ENCODE data around the gene GMPPA. TPM values are rescaled to one million over a fixed set of nuclear protein-coding genes. Genes with fewer than 3 reads are reported as not detected.

GMPPA gene
- total and polyA plus RNA-seq, 4 donors: 20.2 to 59.4 (median 43.4) TPM

DNA sequence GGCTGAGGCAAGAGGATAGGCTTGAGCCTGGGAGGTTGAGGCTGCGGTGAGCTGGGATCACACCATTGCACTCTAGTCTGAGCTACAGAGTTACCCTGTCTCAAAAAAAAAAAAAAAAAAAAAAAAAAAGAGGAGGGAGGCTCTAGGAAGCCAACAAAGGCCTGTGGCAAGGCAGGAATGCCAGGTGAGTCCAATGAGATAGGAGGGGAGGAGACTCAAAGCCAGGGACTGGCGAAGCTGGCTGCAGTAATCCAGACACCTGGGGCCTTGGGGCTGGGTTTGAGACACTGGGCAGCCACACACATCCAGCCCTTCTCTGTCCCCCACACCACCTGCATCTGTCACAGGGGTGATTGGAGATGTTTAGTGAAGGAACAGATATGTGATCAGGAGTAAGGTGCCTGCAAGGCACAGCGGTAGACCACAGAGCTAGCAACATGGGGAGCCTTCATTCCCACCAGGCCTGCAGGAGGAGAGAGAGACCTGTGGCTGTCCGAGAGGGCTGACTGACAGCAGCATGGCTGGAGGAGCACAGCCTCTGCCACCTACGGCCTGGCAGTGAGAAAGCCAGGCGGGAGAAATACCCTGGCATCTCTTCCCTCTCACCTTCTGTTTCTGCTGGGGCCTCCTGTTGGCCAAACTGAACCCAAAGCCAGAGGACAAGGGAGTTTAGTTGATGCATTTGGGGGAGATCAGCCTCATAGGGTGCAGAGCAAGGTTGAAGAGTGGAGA, 35.4 kb downstream of the GMPPA start:
- H3K4me3 ChIP-seq (ENCODE audit: low read depth in 1 of 3, low read length in 3 of 3): no peak overlapping the region
- H3K4me1 ChIP-seq (ENCODE audit: control insufficient read depth in 4 of 4, insufficient read depth in 4 of 4, low read length in 3 of 4): no peaks in the 10 kb centered on the region
- H3K9ac ChIP-seq (ENCODE audit: low read depth in 1 of 2, low read length in 2 of 2): no peak overlapping the region
- 80% methylated on average over 6 of the region's 6 CpGs for WGBS
- peaks cover 0 to 3% (median under 1%) of the 10 kb centered on the region in 4 donors for H3K36me3 ChIP-seq (ENCODE audit: control insufficient read depth in 4 of 4, insufficient read depth in 3 of 4, low read depth in 1 of 4, low read length in 3 of 4)
- no peak overlapping the region for H3K27ac ChIP-seq (ENCODE audit: low read depth in 1 of 2, low read length in 2 of 2)
- H3K27me3 ChIP-seq (ENCODE audit: control insufficient read depth in 4 of 4, insufficient read depth in 4 of 4, low read length in 3 of 4): peaks cover 0 to 4% (median 3%) of the 10 kb centered on the region in 4 donors
- DNase-seq (ENCODE audit: low spot score): no peak
- no peaks in the 10 kb centered on the region for H3K9me3 ChIP-seq (ENCODE audit: control insufficient read depth in 4 of 4, low read length in 3 of 4)
- TF ChIP-seq RXRA (IDR thresholded peaks at IDR 0.05) (no peak), JUND (IDR thresholded peaks at IDR 0.05) (no peak), HNF4A (conservative IDR thresholded peaks at IDR 0.05) (no peak), SP1 (IDR thresholded peaks at IDR 0.05) (no peak), RAD21 (IDR thresholded peaks at IDR 0.05) (no peak), YY1 (IDR thresholded peaks at IDR 0.05) (no peak), FOXA2 (IDR thresholded peaks at IDR 0.05) (no peak), FOXA1 (IDR thresholded peaks at IDR 0.05) (no peak), NR2F2 (IDR thresholded peaks at IDR 0.05) (no peak), HNF4G (IDR thresholded peaks at IDR 0.05) (no peak), TAF1 (conservative IDR thresholded peaks at IDR 0.05) (no peak), GABPA (IDR thresholded peaks at IDR 0.05 in 1 of 2, conservative IDR thresholded peaks at IDR 0.05 in 1 of 2) (no peak), EGR1 (IDR thresholded peaks at IDR 0.05; ENCODE audit: low read depth in 2 of 2) (no peak)
- TF ChIP-seq, protein P1, sequence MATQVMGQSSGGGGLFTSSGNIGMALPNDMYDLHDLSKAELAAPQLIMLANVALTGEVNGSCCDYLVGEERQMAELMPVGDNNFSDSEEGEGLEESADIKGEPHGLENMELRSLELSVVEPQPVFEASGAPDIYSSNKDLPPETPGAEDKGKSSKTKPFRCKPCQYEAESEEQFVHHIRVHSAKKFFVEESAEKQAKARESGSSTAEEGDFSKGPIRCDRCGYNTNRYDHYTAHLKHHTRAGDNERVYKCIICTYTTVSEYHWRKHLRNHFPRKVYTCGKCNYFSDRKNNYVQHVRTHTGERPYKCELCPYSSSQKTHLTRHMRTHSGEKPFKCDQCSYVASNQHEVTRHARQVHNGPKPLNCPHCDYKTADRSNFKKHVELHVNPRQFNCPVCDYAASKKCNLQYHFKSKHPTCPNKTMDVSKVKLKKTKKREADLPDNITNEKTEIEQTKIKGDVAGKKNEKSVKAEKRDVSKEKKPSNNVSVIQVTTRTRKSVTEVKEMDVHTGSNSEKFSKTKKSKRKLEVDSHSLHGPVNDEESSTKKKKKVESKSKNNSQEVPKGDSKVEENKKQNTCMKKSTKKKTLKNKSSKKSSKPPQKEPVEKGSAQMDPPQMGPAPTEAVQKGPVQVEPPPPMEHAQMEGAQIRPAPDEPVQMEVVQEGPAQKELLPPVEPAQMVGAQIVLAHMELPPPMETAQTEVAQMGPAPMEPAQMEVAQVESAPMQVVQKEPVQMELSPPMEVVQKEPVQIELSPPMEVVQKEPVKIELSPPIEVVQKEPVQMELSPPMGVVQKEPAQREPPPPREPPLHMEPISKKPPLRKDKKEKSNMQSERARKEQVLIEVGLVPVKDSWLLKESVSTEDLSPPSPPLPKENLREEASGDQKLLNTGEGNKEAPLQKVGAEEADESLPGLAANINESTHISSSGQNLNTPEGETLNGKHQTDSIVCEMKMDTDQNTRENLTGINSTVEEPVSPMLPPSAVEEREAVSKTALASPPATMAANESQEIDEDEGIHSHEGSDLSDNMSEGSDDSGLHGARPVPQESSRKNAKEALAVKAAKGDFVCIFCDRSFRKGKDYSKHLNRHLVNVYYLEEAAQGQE (IDR thresholded peaks at IDR 0.05): no peak
- TF ChIP-seq, protein P2, sequence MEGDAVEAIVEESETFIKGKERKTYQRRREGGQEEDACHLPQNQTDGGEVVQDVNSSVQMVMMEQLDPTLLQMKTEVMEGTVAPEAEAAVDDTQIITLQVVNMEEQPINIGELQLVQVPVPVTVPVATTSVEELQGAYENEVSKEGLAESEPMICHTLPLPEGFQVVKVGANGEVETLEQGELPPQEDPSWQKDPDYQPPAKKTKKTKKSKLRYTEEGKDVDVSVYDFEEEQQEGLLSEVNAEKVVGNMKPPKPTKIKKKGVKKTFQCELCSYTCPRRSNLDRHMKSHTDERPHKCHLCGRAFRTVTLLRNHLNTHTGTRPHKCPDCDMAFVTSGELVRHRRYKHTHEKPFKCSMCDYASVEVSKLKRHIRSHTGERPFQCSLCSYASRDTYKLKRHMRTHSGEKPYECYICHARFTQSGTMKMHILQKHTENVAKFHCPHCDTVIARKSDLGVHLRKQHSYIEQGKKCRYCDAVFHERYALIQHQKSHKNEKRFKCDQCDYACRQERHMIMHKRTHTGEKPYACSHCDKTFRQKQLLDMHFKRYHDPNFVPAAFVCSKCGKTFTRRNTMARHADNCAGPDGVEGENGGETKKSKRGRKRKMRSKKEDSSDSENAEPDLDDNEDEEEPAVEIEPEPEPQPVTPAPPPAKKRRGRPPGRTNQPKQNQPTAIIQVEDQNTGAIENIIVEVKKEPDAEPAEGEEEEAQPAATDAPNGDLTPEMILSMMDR (IDR thresholded peaks at IDR 0.05; ENCODE audit: low read depth, low read length, missing input control): no peak
- TF ChIP-seq, protein P3, sequence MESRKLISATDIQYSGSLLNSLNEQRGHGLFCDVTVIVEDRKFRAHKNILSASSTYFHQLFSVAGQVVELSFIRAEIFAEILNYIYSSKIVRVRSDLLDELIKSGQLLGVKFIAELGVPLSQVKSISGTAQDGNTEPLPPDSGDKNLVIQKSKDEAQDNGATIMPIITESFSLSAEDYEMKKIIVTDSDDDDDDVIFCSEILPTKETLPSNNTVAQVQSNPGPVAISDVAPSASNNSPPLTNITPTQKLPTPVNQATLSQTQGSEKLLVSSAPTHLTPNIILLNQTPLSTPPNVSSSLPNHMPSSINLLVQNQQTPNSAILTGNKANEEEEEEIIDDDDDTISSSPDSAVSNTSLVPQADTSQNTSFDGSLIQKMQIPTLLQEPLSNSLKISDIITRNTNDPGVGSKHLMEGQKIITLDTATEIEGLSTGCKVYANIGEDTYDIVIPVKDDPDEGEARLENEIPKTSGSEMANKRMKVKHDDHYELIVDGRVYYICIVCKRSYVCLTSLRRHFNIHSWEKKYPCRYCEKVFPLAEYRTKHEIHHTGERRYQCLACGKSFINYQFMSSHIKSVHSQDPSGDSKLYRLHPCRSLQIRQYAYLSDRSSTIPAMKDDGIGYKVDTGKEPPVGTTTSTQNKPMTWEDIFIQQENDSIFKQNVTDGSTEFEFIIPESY (IDR thresholded peaks at IDR 0.05): no peak
- TF ChIP-seq, protein P4, sequence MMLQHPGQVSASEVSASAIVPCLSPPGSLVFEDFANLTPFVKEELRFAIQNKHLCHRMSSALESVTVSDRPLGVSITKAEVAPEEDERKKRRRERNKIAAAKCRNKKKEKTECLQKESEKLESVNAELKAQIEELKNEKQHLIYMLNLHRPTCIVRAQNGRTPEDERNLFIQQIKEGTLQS (IDR thresholded peaks at IDR 0.05): no peak
- TF ChIP-seq, protein P5, sequence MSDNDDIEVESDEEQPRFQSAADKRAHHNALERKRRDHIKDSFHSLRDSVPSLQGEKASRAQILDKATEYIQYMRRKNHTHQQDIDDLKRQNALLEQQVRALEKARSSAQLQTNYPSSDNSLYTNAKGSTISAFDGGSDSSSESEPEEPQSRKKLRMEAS (IDR thresholded peaks at IDR 0.05): no peak

Data from liver (tissue), 9 donors.